ENCODE data around the gene IGLL1.

DNA sequence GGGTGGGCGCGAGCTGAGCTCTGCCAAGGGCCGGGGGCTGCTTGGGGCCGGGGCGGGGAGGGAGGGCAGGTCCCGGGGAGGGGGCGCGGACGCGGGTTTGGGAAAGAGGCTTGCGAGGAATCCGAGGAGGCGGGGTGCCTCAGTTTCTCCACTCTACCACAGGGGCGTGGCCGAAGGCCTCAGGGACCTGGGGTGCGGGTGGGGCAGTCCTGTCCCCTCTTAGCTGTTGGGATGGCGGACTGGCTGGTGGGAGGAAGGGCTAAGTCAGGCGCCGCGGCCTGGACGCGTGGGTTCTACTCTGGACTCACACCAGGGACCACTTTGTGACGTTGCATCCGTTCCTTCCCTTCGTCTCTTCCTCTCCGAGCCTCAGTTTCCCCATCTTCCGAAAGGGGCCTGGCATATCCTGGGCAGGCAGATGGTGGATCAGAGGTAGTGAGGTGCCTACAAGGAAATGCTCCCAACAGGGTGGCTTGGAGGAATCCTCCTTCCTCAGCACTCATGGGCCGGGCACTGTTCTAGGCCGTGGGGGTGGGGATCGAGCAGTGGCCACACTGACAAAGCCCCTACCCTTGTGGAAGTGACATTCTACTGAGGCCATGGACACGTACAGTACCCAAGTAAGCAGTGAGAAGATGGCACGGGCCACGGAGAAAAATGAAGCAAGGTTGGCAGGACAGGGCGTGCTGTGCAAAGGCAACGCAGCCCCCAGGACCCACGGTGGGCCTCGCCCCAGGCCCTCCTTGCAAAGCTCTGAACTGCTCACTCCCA is 13.2 kb downstream of the IGLL1 start:
- TF ChIP-seq, protein P1, sequence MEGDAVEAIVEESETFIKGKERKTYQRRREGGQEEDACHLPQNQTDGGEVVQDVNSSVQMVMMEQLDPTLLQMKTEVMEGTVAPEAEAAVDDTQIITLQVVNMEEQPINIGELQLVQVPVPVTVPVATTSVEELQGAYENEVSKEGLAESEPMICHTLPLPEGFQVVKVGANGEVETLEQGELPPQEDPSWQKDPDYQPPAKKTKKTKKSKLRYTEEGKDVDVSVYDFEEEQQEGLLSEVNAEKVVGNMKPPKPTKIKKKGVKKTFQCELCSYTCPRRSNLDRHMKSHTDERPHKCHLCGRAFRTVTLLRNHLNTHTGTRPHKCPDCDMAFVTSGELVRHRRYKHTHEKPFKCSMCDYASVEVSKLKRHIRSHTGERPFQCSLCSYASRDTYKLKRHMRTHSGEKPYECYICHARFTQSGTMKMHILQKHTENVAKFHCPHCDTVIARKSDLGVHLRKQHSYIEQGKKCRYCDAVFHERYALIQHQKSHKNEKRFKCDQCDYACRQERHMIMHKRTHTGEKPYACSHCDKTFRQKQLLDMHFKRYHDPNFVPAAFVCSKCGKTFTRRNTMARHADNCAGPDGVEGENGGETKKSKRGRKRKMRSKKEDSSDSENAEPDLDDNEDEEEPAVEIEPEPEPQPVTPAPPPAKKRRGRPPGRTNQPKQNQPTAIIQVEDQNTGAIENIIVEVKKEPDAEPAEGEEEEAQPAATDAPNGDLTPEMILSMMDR (IDR thresholded peaks at IDR 0.05), result no peak
- no peak for TF ChIP-seq POLR2AphosphoS5 (IDR thresholded peaks at IDR 0.05; ENCODE audit: low read depth, low read length)
- TF ChIP-seq TCF7L2 (IDR thresholded peaks at IDR 0.05; ENCODE audit: low read depth, low read length), result no peak
- TF ChIP-seq, protein P2, sequence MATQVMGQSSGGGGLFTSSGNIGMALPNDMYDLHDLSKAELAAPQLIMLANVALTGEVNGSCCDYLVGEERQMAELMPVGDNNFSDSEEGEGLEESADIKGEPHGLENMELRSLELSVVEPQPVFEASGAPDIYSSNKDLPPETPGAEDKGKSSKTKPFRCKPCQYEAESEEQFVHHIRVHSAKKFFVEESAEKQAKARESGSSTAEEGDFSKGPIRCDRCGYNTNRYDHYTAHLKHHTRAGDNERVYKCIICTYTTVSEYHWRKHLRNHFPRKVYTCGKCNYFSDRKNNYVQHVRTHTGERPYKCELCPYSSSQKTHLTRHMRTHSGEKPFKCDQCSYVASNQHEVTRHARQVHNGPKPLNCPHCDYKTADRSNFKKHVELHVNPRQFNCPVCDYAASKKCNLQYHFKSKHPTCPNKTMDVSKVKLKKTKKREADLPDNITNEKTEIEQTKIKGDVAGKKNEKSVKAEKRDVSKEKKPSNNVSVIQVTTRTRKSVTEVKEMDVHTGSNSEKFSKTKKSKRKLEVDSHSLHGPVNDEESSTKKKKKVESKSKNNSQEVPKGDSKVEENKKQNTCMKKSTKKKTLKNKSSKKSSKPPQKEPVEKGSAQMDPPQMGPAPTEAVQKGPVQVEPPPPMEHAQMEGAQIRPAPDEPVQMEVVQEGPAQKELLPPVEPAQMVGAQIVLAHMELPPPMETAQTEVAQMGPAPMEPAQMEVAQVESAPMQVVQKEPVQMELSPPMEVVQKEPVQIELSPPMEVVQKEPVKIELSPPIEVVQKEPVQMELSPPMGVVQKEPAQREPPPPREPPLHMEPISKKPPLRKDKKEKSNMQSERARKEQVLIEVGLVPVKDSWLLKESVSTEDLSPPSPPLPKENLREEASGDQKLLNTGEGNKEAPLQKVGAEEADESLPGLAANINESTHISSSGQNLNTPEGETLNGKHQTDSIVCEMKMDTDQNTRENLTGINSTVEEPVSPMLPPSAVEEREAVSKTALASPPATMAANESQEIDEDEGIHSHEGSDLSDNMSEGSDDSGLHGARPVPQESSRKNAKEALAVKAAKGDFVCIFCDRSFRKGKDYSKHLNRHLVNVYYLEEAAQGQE (IDR thresholded peaks at IDR 0.05; ENCODE audit: insufficient read depth in 1 of 2, low read depth in 2 of 2, low read length in 1 of 2), result no peak
- no peak for TF ChIP-seq SIN3A (IDR thresholded peaks at IDR 0.05; ENCODE audit: borderline replicate concordance, insufficient read depth, low read depth, low read length)

Measured in Panc1 (cell line).